Karpas-422 (cell line): ENCODE measurements around the gene ISLR. TPM values are rescaled to one million over a fixed set of nuclear protein-coding genes. Genes with fewer than 3 reads are reported as not detected.

Source experiments
- DNase-seq: peaks from one replicate; pipeline ENCODE4 v3.0.0-alpha.2; 2015
- H2AFZ ChIP-seq: fragments of 200-600 bp; sonication (generic); 2 replicates; pipeline ENCODE4 v1.6.1; 2014; ENCODE audit warnings: antibody characterized with exemption, low read length, mixed read lengths
- H3K27ac ChIP-seq: fragments of 200-600 bp; sonication (generic); 2 replicates; pipeline ENCODE4 v1.5.1; 2014; ENCODE audit warnings: mild to moderate bottlenecking, low read length, moderate library complexity
- H3K27me3 ChIP-seq: fragments of 200-600 bp; sonication (generic); 2 replicates; pipeline ENCODE4 v1.6.1; 2014; ENCODE audit warnings: low read length, mixed read lengths
- H3K36me3 ChIP-seq: fragments of 200-600 bp; sonication (generic); 2 replicates; pipeline ENCODE4 v1.6.1; 2014; ENCODE audit warnings: low read length, mixed read lengths; ENCODE audit not compliant: insufficient read depth
- H3K4me1 ChIP-seq: fragments of 200-600 bp; sonication (generic); 2 replicates; pipeline ENCODE4 v1.6.1; 2014; ENCODE audit warnings: mild to moderate bottlenecking, low read length, mixed read lengths
- H3K4me2 ChIP-seq: fragments of 200-600 bp; sonication (generic); 2 replicates; pipeline ENCODE4 v1.6.1; 2014; ENCODE audit warnings: low read length, low read depth, mild to moderate bottlenecking; ENCODE audit not compliant: poor library complexity, severe bottlenecking
- H3K4me3 ChIP-seq: fragments of 200-600 bp; sonication (generic); 2 replicates; pipeline ENCODE4 v1.5.1; 2014; ENCODE audit warnings: mild to moderate bottlenecking, antibody characterized with exemption, low read length, mixed read lengths
- H3K79me2 ChIP-seq: fragments of 200-600 bp; sonication (generic); 2 replicates; pipeline ENCODE4 v1.6.1; 2014; ENCODE audit warnings: mild to moderate bottlenecking, low read length, mixed read lengths
- H3K9ac ChIP-seq: fragments of 200-600 bp; sonication (generic); 2 replicates; pipeline ENCODE4 v1.6.0; 2014; ENCODE audit warnings: low read length
- H3K9me2 ChIP-seq: fragments of 200-600 bp; sonication (generic), shearing (Covaris generic); replicated peaks from 2 replicates; pipeline ENCODE4 v1.6.0; 2014; ENCODE audit warnings: mild to moderate bottlenecking, low read length, moderate library complexity; ENCODE audit not compliant: insufficient read depth
- H3K9me3 ChIP-seq: fragments of 300-700, 200-600 bp; sonication (generic); 2 replicates; pipeline ENCODE4 v1.6.1; 2014; ENCODE audit warnings: low read length, mixed read lengths
- H4K20me1 ChIP-seq: fragments of 200-600 bp; sonication (generic); 2 replicates; pipeline ENCODE4 v1.6.1; 2014; ENCODE audit warnings: mild to moderate bottlenecking, antibody characterized with exemption, low read length, low read depth; ENCODE audit not compliant: insufficient read depth
- total RNA-seq: library from RNA; depleted of rRNA; stranded (reverse); fragments of >200 nt; shearing (Covaris generic); gene quantifications from 2 replicates; pipeline ENCODE4 v1.2.3, GENCODE V29; 2014; ENCODE audit warnings: low replicate concordance; rRNA removed

ISLR gene
- total RNA-seq: not detected in 2 replicates

GRCh38 chr15:74173380-74174218 lies at the start of gene ISLR:
Gene ISLR (plus strand): TSS chr15:74173710. CDS start chr15:74174859, 1,149 bp downstream.
- DNase-seq: no peak
- H3K9me3 ChIP-seq: no peaks in the 10 kb centered on the region
- no peak within 1 kb of the TSS for H3K4me3 ChIP-seq
- no peaks in the 10 kb centered on the region for H3K27me3 ChIP-seq
- no peak within 1 kb of the TSS for H2AFZ ChIP-seq
- no peak within 1 kb of the TSS for H3K27ac ChIP-seq
- H3K4me2 ChIP-seq: no peak within 1 kb of the TSS
- no peaks in the 10 kb centered on the region for H3K4me1 ChIP-seq
- H3K9me2 ChIP-seq: no peaks in the 10 kb centered on the region
- no peak within 1 kb of the TSS for H3K9ac ChIP-seq
- H4K20me1 ChIP-seq: no peaks in the 10 kb centered on the region; the same call in 1 of the 2 replicates
- no peaks in the 10 kb centered on the region for H3K36me3 ChIP-seq
- no peaks in the 10 kb centered on the region for H3K79me2 ChIP-seq

- Histone ChIP-seq H3K9me3 (no peaks in the 10 kb centered on the region), H3K4me2 (no peak overlapping the region), H4K20me1 (no peaks in the 10 kb centered on the region), H3K79me2 (no peaks in the 10 kb centered on the region), H3K4me1 (peaks cover 11% of the 10 kb centered on the region), H3K27ac (no peak overlapping the region), H3K4me3 (no peak overlapping the region), H3K9me2 (no peaks in the 10 kb centered on the region), H3K9ac (no peak overlapping the region), H2AFZ (no peak overlapping the region), H3K36me3 (no peaks in the 10 kb centered on the region), H3K27me3 (no peaks in the 10 kb centered on the region)
- no peak for DNase-seq
Measured at GRCh38 chr15:74124196-74124595, 49.3 kb upstream of the ISLR start.

GRCh38 chr15:74124759-74125158 lies 48.8 kb upstream of the ISLR start:
- Histone ChIP-seq H3K9ac (no peak overlapping the region), H3K79me2 (no peaks in the 10 kb centered on the region), H3K27ac (no peak overlapping the region), H3K27me3 (no peaks in the 10 kb centered on the region), H4K20me1 (no peaks in the 10 kb centered on the region), H3K9me2 (no peaks in the 10 kb centered on the region), H3K4me3 (no peak overlapping the region), H3K9me3 (no peaks in the 10 kb centered on the region), H3K36me3 (no peaks in the 10 kb centered on the region), H2AFZ (no peak overlapping the region), H3K4me2 (no peak overlapping the region), H3K4me1 (peaks cover 11% of the 10 kb centered on the region)
- DNase-seq: no peak

GRCh38 chr15:74127255-74127953 lies 46.1 kb upstream of the ISLR start:
- Histone ChIP-seq H3K36me3 (no peaks in the 10 kb centered on the region), H3K27ac (no peak overlapping the region), H2AFZ (no peak overlapping the region), H3K4me3 (no peak overlapping the region), H3K9me2 (no peaks in the 10 kb centered on the region), H3K79me2 (no peaks in the 10 kb centered on the region), H3K9ac (no peak overlapping the region), H3K4me2 (no peak overlapping the region), H3K4me1 (peaks cover 7% of the 10 kb centered on the region), H3K27me3 (no peaks in the 10 kb centered on the region), H4K20me1 (no peaks in the 10 kb centered on the region), H3K9me3 (no peaks in the 10 kb centered on the region)
- peak; percentile 93 for DNase-seq

GRCh38 chr15:74127954-74128784 lies 45.3 kb upstream of the ISLR start:
- no peak overlapping the region for H3K4me2 ChIP-seq
- no peaks in the 10 kb centered on the region for H3K9me2 ChIP-seq
- no peaks in the 10 kb centered on the region for H4K20me1 ChIP-seq
- H3K36me3 ChIP-seq: no peaks in the 10 kb centered on the region
- DNase-seq: no peak
- no peaks in the 10 kb centered on the region for H3K9me3 ChIP-seq
- H3K27me3 ChIP-seq: no peaks in the 10 kb centered on the region
- no peak overlapping the region for H3K9ac ChIP-seq
- H2AFZ ChIP-seq: no peak overlapping the region
- H3K79me2 ChIP-seq: no peaks in the 10 kb centered on the region
- no peak overlapping the region for H3K4me3 ChIP-seq
- no peak overlapping the region for H3K27ac ChIP-seq
- H3K4me1 ChIP-seq: no peaks in the 10 kb centered on the region; the same call in 1 of the 2 replicates

- Histone ChIP-seq H3K27me3 (no peaks in the 10 kb centered on the region), H3K36me3 (no peaks in the 10 kb centered on the region), H3K9me2 (no peaks in the 10 kb centered on the region), H3K9ac (no peak overlapping the region), H3K79me2 (no peaks in the 10 kb centered on the region), H3K4me1 (no peaks in the 10 kb centered on the region), H3K4me2 (no peak overlapping the region), H4K20me1 (no peaks in the 10 kb centered on the region), H3K9me3 (no peaks in the 10 kb centered on the region), H2AFZ (no peak overlapping the region), H3K4me3 (no peak overlapping the region), H3K27ac (no peak overlapping the region)
- DNase-seq: no peak
Measured at GRCh38 chr15:74128785-74129585, 44.5 kb upstream of the ISLR start.

GRCh38 chr15:74129586-74130154 lies 43.8 kb upstream of the ISLR start:
- no peaks in the 10 kb centered on the region for H3K9me3 ChIP-seq
- H4K20me1 ChIP-seq: no peaks in the 10 kb centered on the region
- H3K27ac ChIP-seq: no peak overlapping the region
- H3K9me2 ChIP-seq: no peaks in the 10 kb centered on the region
- no peaks in the 10 kb centered on the region for H3K27me3 ChIP-seq
- no peak overlapping the region for H2AFZ ChIP-seq
- no peaks in the 10 kb centered on the region for H3K79me2 ChIP-seq
- no peaks in the 10 kb centered on the region for H3K36me3 ChIP-seq
- no peak for DNase-seq
- H3K4me2 ChIP-seq: no peak overlapping the region
- no peak overlapping the region for H3K4me3 ChIP-seq
- H3K4me1 ChIP-seq: no peaks in the 10 kb centered on the region
- H3K9ac ChIP-seq: no peak overlapping the region
